Uterus (tissue), 2 donors: ENCODE results near the gene SKIDA1.

Experiments used
- POLR2A ChIP-seq, 2 donors: fragments of 450-650 bp; IDR thresholded peaks; one replicate each; pipeline ENCODE4 v1.6.1; 2016; ENCODE audit warnings: antibody characterized with exemption in 2 of 2, mild to moderate bottlenecking in 1 of 2, moderate library complexity in 1 of 2
- TF ChIP-seq, protein P1 (sequence below), 4 experiments: fragments of 200-600 bp in 2 of 4; fragments of 450-650 bp in 2 of 4; sonication (generic) in 2 of 4; IDR thresholded peaks; one replicate each; pipeline ENCODE4 v1.5.1; 2016 to 2019; ENCODE audit warnings: antibody characterized with exemption in 4 of 4, mild to moderate bottlenecking in 2 of 4, moderate library complexity in 1 of 4

DNA sequence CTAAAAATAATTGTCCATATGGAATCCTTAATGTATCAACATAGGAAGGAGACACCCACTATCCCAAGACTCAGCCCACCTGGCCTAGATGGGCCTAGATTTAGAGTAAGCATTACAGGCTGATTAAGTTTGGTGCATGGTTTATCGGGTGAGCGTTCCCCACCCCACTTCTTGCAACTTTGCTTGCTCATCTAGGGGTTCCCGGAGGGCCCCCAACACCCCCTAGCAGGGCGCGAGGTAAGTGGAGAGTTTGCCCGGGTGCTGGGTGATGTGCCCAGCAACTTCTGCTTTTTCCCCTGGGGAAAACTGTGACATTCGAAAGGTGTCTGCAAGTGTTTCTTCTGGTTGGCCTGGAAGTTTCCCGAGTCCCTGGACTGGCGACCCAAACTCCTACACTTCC, 31.7 kb downstream of the SKIDA1 start:
- TF ChIP-seq, protein P1, sequence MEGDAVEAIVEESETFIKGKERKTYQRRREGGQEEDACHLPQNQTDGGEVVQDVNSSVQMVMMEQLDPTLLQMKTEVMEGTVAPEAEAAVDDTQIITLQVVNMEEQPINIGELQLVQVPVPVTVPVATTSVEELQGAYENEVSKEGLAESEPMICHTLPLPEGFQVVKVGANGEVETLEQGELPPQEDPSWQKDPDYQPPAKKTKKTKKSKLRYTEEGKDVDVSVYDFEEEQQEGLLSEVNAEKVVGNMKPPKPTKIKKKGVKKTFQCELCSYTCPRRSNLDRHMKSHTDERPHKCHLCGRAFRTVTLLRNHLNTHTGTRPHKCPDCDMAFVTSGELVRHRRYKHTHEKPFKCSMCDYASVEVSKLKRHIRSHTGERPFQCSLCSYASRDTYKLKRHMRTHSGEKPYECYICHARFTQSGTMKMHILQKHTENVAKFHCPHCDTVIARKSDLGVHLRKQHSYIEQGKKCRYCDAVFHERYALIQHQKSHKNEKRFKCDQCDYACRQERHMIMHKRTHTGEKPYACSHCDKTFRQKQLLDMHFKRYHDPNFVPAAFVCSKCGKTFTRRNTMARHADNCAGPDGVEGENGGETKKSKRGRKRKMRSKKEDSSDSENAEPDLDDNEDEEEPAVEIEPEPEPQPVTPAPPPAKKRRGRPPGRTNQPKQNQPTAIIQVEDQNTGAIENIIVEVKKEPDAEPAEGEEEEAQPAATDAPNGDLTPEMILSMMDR (IDR thresholded peaks at IDR 0.05), result no peak
- TF ChIP-seq POLR2A (IDR thresholded peaks at IDR 0.05), result no peak
